Keratinocyte (primary cell): ENCODE measurements around the gene DNAJC17. TPM values are rescaled to one million over a fixed set of nuclear protein-coding genes. Genes with fewer than 3 reads are reported as not detected.

Source experiments
- DNase-seq: peaks from one replicate; pipeline ENCODE4 v3.0.0-alpha.2; 2011; ENCODE audit warnings: low read depth, missing footprints, low spot score
- FAIRE-seq: peaks from 2 replicates; lab custom pipeline; 2011; peaks lifted over from hg19 to GRCh38; lab: Jason Lieb, UNC
- H2AFZ ChIP-seq: 2 replicates; pipeline ENCODE4 v1.6.0; 2012; ENCODE audit warnings: low read length, control low read depth, inconsistent platforms; ENCODE audit not compliant: control insufficient read depth
- H3K27ac ChIP-seq: 2 replicates; pipeline ENCODE4 v1.5.1; 2011; ENCODE audit warnings: low read length; ENCODE audit not compliant: control insufficient read depth, insufficient read depth
- H3K27me3 ChIP-seq: 3 replicates; pipeline ENCODE4 v1.6.0; 2011; ENCODE audit warnings: low read length; ENCODE audit not compliant: control insufficient read depth, insufficient read depth; ENCODE audit errors: extremely low read depth
- H3K36me3 ChIP-seq, 2 experiments: 2 replicates in 1 of 2; 3 replicates in 1 of 2; pipeline ENCODE4 v1.5.1; 2011; ENCODE audit warnings: low read length in 2 of 2, mild to moderate bottlenecking in 1 of 2; ENCODE audit not compliant: control insufficient read depth in 2 of 2, insufficient read depth in 2 of 2; ENCODE audit errors: extremely low read depth in 1 of 2
- H3K4me1 ChIP-seq: 3 replicates; pipeline ENCODE4 v1.5.1; 2011; ENCODE audit warnings: low read length; ENCODE audit not compliant: control insufficient read depth, insufficient read depth; ENCODE audit errors: extremely low read depth
- H3K4me2 ChIP-seq: 3 replicates; pipeline ENCODE4 v1.6.0; 2011; ENCODE audit warnings: low read depth, low read length; ENCODE audit not compliant: control insufficient read depth, insufficient read depth; ENCODE audit errors: extremely low read depth
- H3K4me3 ChIP-seq, 3 experiments: fragments of 200-600 bp in 1 of 3; sonication (generic) in 1 of 3; 2 replicates in 2 of 3; 3 replicates in 1 of 3; pipeline ENCODE4 v1.5.1; 2011 to 2016; ENCODE audit warnings: low read length in 3 of 3, mild to moderate bottlenecking in 3 of 3, control low read depth in 2 of 3, inconsistent platforms in 1 of 3, low read depth in 1 of 3, mixed read lengths in 1 of 3, mixed run types in 1 of 3, moderate library complexity in 1 of 3; ENCODE audit not compliant: control insufficient read depth in 2 of 3, insufficient read depth in 2 of 3; ENCODE audit errors: extremely low read depth in 1 of 3
- H3K79me2 ChIP-seq: 2 replicates; pipeline ENCODE4 v1.6.0; 2012; ENCODE audit warnings: low read length; ENCODE audit not compliant: control insufficient read depth, insufficient read depth
- H3K9ac ChIP-seq: 3 replicates; pipeline ENCODE4 v1.6.0; 2011; ENCODE audit warnings: low read length; ENCODE audit not compliant: control insufficient read depth, insufficient read depth; ENCODE audit errors: extremely low read depth
- H3K9me1 ChIP-seq: 3 replicates; pipeline ENCODE4 v1.6.0; 2011; ENCODE audit warnings: low read length; ENCODE audit not compliant: control insufficient read depth, insufficient read depth; ENCODE audit errors: extremely low read depth
- H3K9me3 ChIP-seq: 2 replicates; pipeline ENCODE4 v1.5.1; 2012; ENCODE audit warnings: low read depth, low read length; ENCODE audit not compliant: control insufficient read depth
- H4K20me1 ChIP-seq: 3 replicates; pipeline ENCODE4 v1.6.0; 2011; ENCODE audit warnings: low read length; ENCODE audit not compliant: control insufficient read depth, insufficient read depth; ENCODE audit errors: extremely low read depth
- CTCF ChIP-seq, 3 experiments: IDR thresholded peaks in 1 of 3; conservative IDR thresholded peaks in 1 of 3; optimal IDR thresholded peaks in 1 of 3; 2 replicates in 2 of 3; 3 replicates in 1 of 3; pipeline versions ENCODE3 to v1.5.1; 2011; ENCODE audit warnings: low read length in 3 of 3, mild to moderate bottlenecking in 3 of 3, moderate library complexity in 2 of 3, control low read depth in 1 of 3, inconsistent platforms in 1 of 3; ENCODE audit not compliant: insufficient read depth in 2 of 3; ENCODE audit errors: extremely low read depth in 1 of 3
- EZH2 ChIP-seq: IDR thresholded peaks from one replicate; pipeline ENCODE4 v1.6.1; 2012; ENCODE audit warnings: inconsistent platforms, mild to moderate bottlenecking, low read length, moderate library complexity
- dilution Hi-C: fragments of 300-500 bp; cut with MboI; formaldehyde crosslinking; loops from one replicate; pipeline ENCODE4 v1.7.0; 2020; ENCODE audit warnings: low sequenced_read_pairs; ENCODE audit not compliant: extremely low pct_ligation_motif_present
- polyA plus RNA-seq, 5 experiments: library from polyadenylated mRNA; depleted of rRNA in 3 of 5; stranded (reverse) in 3 of 5; stranded (forward) in 1 of 5; unstranded in 1 of 5; fragments of >200 nt; gene quantifications; 1 replicate in 1 of 5; 2 replicates in 3 of 5; 3 replicates in 1 of 5; pipeline versions ENCODE4 v1.2.1 to v1.2.3, GENCODE V29; 2011 to 2012; ENCODE audit warnings: missing spikeins in 2 of 5, low read depth in 1 of 5, low replicate concordance in 1 of 5

The DNAJC17 gene
- polyA plus RNA-seq, 1 donor (not counting 4 experiments of a cell fraction or from before 2014, with no cell fraction given): 35.3 TPM

GRCh38 chr15:40766194-40766815, 41.0 kb downstream of the DNAJC17 start:
- peaks cover 4% of the 10 kb centered on the region in 2 experiments for H3K36me3 ChIP-seq
- H3K4me2 ChIP-seq: peak overlapping the region; percentile 52
- no peaks in the 10 kb centered on the region for H3K9me3 ChIP-seq
- FAIRE-seq (no peak), DNase-seq (no peak)
- H3K9ac ChIP-seq: peak overlapping the region; percentile 39
- peak overlapping the region; percentile 32 for H3K27ac ChIP-seq
- H3K4me1 ChIP-seq: peaks cover 74% of the 10 kb centered on the region
- H3K9me1 ChIP-seq: peaks cover 2% of the 10 kb centered on the region
- dilution Hi-C loops: no loop called here
- no peak overlapping the region for H2AFZ ChIP-seq
- no peaks in the 10 kb centered on the region for H4K20me1 ChIP-seq
- H3K79me2 ChIP-seq: no peaks in the 10 kb centered on the region
- TF ChIP-seq CTCF (optimal IDR thresholded peaks at IDR 0.05 in 1 of 3, IDR thresholded peaks at IDR 0.05 in 1 of 3, conservative IDR thresholded peaks at IDR 0.05 in 1 of 3; ENCODE audit: extremely low read depth in 1 of 3, insufficient read depth in 2 of 3, low read length in 3 of 3) (no peak), EZH2 (no peak)
- H3K27me3 ChIP-seq: no peaks in the 10 kb centered on the region
- peak overlapping the region in 1 of 3 experiments; percentile 30 for H3K4me3 ChIP-seq

- dilution Hi-C loops: no loop called here
- Histone ChIP-seq H2AFZ (no peak overlapping the region), H3K27ac (peak overlapping the region; percentile 4), H3K9ac (peak overlapping the region; percentile 10), H3K9me1 (peaks cover 2% of the 10 kb centered on the region), H3K4me2 (peak overlapping the region; percentile 86), H3K27me3 (no peaks in the 10 kb centered on the region), H3K79me2 (no peaks in the 10 kb centered on the region), H3K4me1 (peaks cover 62% of the 10 kb centered on the region), H4K20me1 (no peaks in the 10 kb centered on the region), H3K36me3 (peaks cover 0 to 2% of the 10 kb centered on the region in 2 experiments), H3K9me3 (no peaks in the 10 kb centered on the region), H3K4me3 (peak overlapping the region in 1 of 3 experiments; percentile 61)
- FAIRE-seq (no peak), DNase-seq (no peak)
- TF ChIP-seq CTCF (optimal IDR thresholded peaks at IDR 0.05 in 1 of 3, IDR thresholded peaks at IDR 0.05 in 1 of 3, conservative IDR thresholded peaks at IDR 0.05 in 1 of 3; ENCODE audit: extremely low read depth in 1 of 3, insufficient read depth in 2 of 3, low read length in 3 of 3) (no peak), EZH2 (no peak)
Measured at GRCh38 chr15:40764629-40765103, 42.6 kb downstream of the DNAJC17 start.
